HepG2 (cell line): ENCODE results near the gene SYNC. TPM values are rescaled to one million over a fixed set of nuclear protein-coding genes. Genes with fewer than 3 reads are reported as not detected.

Source experiments
- ARNT ChIP-seq: fragments of 450-650 bp; IDR thresholded peaks from 2 replicates; pipeline ENCODE4 v1.6.1; 2017
- ATF1 ChIP-seq: IDR thresholded peaks from 2 replicates; pipeline ENCODE4 v1.6.1; 2016; ENCODE audit warnings: mild to moderate bottlenecking, control low read depth
- CBX5 ChIP-seq: sonication (generic); formaldehyde crosslinking; IDR thresholded peaks from 2 replicates; pipeline ENCODE4 v1.4.0; 2020; ENCODE audit warnings: missing genetic modification reagents, borderline replicate concordance
- CHD2 ChIP-seq: IDR thresholded peaks from 2 replicates; pipeline ENCODE4 v1.6.1; 2011; ENCODE audit warnings: low read depth, low read length, improper control_type of control experiment
- FOSL2 ChIP-seq: sonication (generic); formaldehyde crosslinking; IDR thresholded peaks from 2 replicates; pipeline ENCODE4 v1.4.0; 2020; ENCODE audit warnings: missing genetic modification reagents
- HBP1 ChIP-seq: IDR thresholded peaks from 2 replicates; pipeline ENCODE4 v1.6.1; 2016; ENCODE audit warnings: low read depth, control low read depth
- HMG20B ChIP-seq: conservative IDR thresholded peaks from 2 replicates; pipeline ENCODE4 v1.6.1; 2016; ENCODE audit warnings: missing genetic modification reagents, missing compliant biosample characterization
- PHF5A ChIP-seq: IDR thresholded peaks from one replicate; pipeline ENCODE4 v1.6.1; 2018; ENCODE audit warnings: low read depth, missing genetic modification reagents; ENCODE audit not compliant: unreplicated experiment
- PITX1 ChIP-seq: sonication (generic); formaldehyde crosslinking; IDR thresholded peaks from 2 replicates; pipeline ENCODE4 v1.5.1; 2020; ENCODE audit warnings: mild to moderate bottlenecking, missing genetic modification reagents
- SRY ChIP-seq: sonication (generic); formaldehyde crosslinking; IDR thresholded peaks from 2 replicates; pipeline ENCODE4 v1.8.0; 2022; ENCODE audit warnings: mild to moderate bottlenecking, missing genetic modification reagents
- YY1 ChIP-seq: IDR thresholded peaks from 2 replicates; pipeline ENCODE4 v1.6.1; 2011; ENCODE audit warnings: low read length, low read depth, moderate library complexity, mild to moderate bottlenecking; ENCODE audit not compliant: insufficient read depth, insufficient replicate concordance
- ZBTB21 ChIP-seq: sonication (generic); formaldehyde crosslinking; IDR thresholded peaks from 2 replicates; pipeline ENCODE4 v1.4.0; 2020; ENCODE audit warnings: missing genetic modification reagents
- ZBTB39 ChIP-seq: sonication (generic); formaldehyde crosslinking; IDR thresholded peaks from 2 replicates; pipeline ENCODE4 v1.5.0; 2020; ENCODE audit warnings: missing genetic modification reagents
- ZBTB40 ChIP-seq, 2 experiments: fragments of 450-650 bp in 1 of 2; sonication (generic) in 1 of 2; formaldehyde crosslinking in 1 of 2; IDR thresholded peaks; 2 replicates each; pipeline versions ENCODE4 v1.6.1 to v1.8.0; 2016 to 2022; ENCODE audit warnings: antibody characterized with exemption in 1 of 2, mild to moderate bottlenecking in 1 of 2, missing genetic modification reagents in 1 of 2
- ZNF121 ChIP-seq: sonication (generic); formaldehyde crosslinking; IDR thresholded peaks from 2 replicates; pipeline ENCODE4 v1.5.0; 2020; ENCODE audit warnings: mild to moderate bottlenecking, missing genetic modification reagents
- ZNF639 ChIP-seq: conservative IDR thresholded peaks from 2 replicates; pipeline ENCODE4 v1.6.1; 2018; ENCODE audit warnings: missing genetic modification reagents
- polyA plus RNA-seq, 8 experiments: library from polyadenylated mRNA; depleted of rRNA in 3 of 8; stranded (reverse) in 7 of 8; unstranded in 1 of 8; fragments of >200 nt; fragmentation: Illumina TruSeq in 4 of 8; extraction: Trizol in 4 of 8; gene quantifications; 2 replicates each; pipeline versions ENCODE4 v1.2.1 to v1.2.3, GENCODE V29; 2011 to 2016; ENCODE audit warnings: low read depth in 4 of 8, missing spikeins in 1 of 8, mixed read lengths in 1 of 8; ENCODE audit not compliant: insufficient read depth in 1 of 8
- total RNA-seq, 5 experiments: library from RNA; depleted of rRNA; stranded (reverse); fragments of >200 nt; fragmentation: Illumina TruSeq; extraction: Trizol; gene quantifications; 2 replicates each; pipeline ENCODE4 v1.2.3, GENCODE V29; 2016; ENCODE audit warnings: low read depth in 1 of 5

The SYNC gene
- total and polyA plus RNA-seq, 2 of the 13 experiments (the other 11 are each of a cell fraction or from before 2014, with no cell fraction given) = 2.4 to 5.4 TPM

- TF ChIP-seq ZBTB40 (IDR thresholded peaks at IDR 0.05) (no peak), ZBTB40 (CRISPR knock-in tag; IDR thresholded peaks at IDR 0.05) (peak; percentile 89), ZBTB21 (CRISPR knock-in tag) (no peak; the same call in 1 of the 2 replicates), CHD2 (peak; percentile 88), PHF5A (CRISPR knock-in tag) (peak; percentile 63), FOSL2 (CRISPR knock-in tag) (no peak), ZBTB39 (CRISPR knock-in tag) (peak; percentile 56; the same call in 1 of the 2 replicates), ZNF639 (CRISPR knock-in tag) (0 out of 2 replicates have a peak, but pooled peaks have one; percentile 45), PITX1 (peak; percentile 35), HBP1 (CRISPR knock-in tag) (no peak), ZNF121 (CRISPR knock-in tag) (no peak), SRY (peak; percentile 93), YY1 (peak; percentile 89), HMG20B (CRISPR knock-in tag) (no peak), ARNT (no peak), CBX5 (no peak), ATF1 (CRISPR knock-in tag) (peak; percentile 75)
Observed at GRCh38 chr1:32650752-32651460, 51.7 kb downstream of the SYNC start, which contains the start of gene RBBP4 (continued).
